GM18505 (cell line): ENCODE data around the gene LRTM2.

ENCODE experiments used
- ATAC-seq: cut with Tn5 transposase; IDR thresholded peaks from one replicate; pipeline ENCODE4 v1.9.1; 2021; ENCODE audit not compliant: unreplicated experiment
- POLR2A ChIP-seq: IDR thresholded peaks from 4 replicates; pipeline ENCODE4 v1.6.1; 2011; ENCODE audit warnings: borderline replicate concordance; ENCODE audit not compliant: insufficient read depth, insufficient read length; ENCODE audit errors: extremely low read depth

LRTM2 gene

DNA sequence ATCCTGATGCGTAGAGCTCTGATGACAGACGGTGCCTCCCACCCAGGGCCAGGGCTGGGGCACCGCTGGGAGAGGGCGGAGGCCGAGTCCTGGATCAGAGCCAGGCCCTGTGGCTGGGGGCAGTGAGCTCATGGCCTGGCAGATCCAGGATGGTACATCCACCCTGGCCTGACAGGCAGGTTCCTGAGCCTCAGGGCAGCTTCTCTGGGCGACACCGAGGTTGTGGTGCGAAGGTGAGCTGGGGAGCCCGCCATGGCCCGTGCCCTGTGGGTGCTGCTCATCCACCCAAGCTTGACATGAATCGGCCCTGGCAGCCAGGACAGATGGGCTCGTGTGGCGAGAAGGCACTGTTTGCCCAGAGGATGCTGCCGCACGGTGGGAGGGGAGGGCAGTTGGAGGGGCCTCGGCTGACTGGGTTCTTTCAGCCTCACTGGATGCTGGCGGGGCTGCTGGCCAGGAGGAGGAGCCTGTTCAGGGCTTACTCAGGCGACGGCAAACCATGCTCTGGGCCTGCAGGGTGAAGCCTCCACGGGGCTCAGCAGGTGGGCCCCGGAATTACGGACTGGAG lies 16.6 kb downstream of the LRTM2 start:
- TF ChIP-seq POLR2A, result no peak
- ATAC-seq, result no peak

DNA sequence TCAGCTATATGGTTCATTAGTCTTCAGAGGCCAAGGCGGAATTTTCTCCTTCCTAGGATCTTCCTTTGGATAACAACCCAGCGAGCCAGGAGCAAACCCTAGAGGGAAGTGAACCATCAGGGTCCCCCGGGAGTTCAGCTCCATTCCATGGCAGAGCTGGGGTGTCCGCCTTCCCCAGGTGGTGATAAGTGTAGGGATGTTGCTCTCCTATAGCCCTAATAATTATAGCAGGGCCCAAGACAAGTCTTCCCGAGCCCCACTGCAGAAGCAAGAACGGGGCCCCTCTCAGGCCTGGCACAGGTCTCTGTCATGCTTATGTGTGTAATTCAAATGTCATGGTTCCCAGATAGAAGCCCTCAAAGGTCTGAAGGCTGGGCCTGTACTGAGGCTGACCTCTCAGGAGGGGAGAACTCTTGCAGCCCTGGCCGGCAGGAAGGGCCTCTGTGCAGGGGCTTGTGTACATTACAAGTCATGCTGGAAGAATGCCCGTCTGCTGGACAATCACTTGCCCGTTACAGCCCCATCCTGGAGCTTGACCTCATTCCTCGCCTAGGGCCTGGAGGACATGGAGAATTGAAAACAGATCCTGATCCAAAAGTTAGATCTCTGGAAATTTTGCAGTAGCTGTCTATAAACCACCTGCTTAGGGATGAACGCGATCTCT lies 17.3 kb downstream of the LRTM2 start:
- no peak for TF ChIP-seq POLR2A
- no peak for ATAC-seq

DNA sequence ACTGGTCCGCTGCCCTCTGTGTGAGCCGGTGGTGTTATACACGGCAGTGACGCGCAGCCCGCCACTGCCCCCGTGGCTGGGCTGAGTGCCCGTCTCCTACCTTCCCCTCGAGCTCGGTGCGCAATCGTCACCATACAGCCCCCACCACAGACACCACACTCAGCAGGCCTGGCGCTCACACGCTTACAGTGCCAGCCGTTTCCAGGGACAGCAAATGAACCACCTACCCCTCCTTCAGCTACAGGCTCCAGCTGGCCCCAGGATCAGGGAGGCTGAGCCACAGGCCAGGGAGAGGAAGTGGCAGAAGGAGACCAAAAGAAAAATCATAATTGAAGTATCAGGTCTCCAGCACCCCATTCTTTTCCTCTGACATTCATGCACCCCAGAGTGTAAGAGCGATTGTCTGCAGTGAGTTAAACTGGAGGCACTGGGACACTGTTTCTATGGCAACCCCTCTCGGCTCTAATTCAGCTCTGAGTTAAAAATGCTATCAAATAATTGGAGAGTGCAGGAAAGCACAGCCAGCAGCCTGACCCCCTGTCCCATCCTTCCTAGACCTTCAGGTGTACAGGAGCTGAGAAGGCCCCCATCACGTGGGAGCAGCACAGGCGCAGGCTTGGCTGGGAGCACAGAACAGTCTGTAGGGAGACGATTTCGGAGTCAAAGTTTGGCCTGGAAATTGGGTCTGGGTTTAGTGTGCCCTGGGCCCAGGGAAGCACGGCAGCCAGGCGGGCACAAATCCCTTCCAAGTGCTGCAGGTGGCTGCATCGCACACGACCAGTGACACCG lies 18.0 kb downstream of the LRTM2 start:
- TF ChIP-seq POLR2A, result no peak
- no peak for ATAC-seq

DNA sequence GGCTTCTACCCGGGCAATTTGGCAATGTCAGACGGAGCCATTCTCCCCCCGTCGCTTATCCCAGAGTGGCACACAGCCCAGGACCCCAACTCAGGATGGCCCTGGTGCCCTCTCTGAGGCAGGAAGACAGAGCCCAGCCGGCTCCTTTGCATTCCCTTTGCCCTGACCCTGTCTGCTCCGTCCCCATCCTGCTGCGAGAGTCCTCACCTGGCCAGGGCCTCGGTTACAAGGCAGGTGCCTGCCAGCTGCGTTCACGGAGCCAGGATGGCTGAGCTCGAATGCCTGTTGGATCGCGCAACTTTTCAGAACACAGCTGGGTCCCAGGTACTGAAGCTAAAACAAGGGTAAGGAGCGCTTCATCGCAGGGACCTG lies 18.6 kb downstream of the LRTM2 start:
- no peak for ATAC-seq
- TF ChIP-seq POLR2A, result no peak

DNA sequence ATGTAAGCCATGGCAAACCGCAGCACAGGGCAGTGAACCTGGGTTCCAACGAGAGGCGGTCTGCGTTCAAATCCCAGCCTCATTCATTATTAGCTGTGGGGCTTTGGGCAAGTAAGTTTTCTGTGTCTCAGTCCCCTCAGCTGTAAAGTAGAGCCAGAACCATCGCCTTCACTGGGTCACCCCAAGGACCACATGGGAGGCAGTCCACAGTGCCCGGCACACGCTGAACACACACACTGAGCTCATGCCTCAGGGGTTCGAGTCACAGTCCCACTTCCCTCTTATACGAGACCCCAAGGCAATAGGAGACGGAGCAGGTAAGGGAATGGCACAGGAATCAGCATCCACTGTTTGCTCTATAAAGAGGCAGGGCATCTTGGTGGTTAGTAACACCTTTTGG lies 19.1 kb downstream of the LRTM2 start:
- ATAC-seq, result no peak
- TF ChIP-seq POLR2A, result no peak

DNA sequence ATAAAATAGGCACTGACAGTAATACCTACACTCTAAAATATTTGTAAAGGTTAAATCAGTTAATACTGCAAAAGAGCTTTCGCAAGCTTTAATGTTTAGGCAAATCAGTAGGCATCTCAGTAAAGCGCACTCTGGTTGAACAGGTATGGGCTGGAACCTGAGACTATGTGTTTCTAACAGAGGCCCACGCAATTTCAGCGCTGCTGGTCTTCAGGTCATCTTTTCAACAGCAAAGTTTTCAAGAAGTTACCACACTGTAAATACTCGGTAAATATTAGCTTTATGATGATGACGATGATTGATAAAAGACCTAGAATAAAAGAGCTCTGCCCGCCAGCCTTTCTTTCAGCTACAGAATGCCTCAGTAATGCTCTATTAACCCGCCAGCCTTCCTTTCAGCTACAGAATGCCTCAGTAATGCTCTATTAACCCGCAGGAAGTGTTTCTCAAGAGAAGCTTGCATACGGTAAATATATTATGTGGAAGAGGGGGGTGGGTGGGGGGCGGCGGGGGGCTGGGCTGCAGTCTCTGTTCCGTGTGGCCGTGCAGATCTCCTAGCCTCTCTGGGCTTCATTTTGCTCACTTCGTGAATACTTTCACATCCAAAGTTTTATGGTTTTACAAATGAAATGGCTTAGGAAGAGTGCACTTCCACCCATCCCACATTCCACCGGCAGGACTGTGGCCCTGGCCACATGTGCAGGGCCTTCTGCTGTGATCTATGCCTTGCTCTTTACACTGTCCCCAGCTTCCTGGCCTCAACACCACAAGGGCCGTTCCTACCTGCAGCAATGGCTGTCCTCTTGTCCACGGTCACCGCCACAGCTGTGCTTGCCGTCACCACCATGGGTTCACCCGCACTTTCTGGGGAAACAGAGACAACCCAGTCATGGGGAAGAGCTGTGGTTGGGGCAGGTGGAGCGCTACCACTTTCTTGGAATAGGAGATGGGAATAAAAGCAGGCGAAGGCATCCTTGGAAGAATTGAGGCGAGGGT lies 19.9 kb downstream of the LRTM2 start:
- no peak for ATAC-seq
- TF ChIP-seq POLR2A, result no peak

DNA sequence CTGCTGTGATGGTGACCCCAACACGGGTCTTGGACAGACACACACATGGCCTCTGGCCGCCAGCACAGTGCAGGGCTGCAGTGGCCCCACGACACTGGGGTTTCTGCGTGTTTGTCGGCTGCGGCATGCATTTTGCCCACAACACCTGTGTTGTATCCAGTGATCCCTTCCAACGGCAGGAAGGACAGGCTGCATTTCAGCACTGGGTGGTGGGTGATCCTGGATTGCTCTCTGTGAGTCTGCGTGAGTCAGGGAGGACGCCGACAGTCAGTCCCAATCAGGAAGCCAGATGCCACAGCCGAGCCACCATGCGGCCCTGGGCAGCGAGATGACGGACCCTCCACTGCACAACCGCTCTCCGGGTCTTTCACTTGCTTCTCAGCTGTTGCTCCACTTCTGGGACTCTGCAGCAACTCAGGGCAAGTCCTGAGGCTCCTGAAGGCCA lies 20.6 kb downstream of the LRTM2 start:
- no peak for TF ChIP-seq POLR2A
- ATAC-seq, result no peak

DNA sequence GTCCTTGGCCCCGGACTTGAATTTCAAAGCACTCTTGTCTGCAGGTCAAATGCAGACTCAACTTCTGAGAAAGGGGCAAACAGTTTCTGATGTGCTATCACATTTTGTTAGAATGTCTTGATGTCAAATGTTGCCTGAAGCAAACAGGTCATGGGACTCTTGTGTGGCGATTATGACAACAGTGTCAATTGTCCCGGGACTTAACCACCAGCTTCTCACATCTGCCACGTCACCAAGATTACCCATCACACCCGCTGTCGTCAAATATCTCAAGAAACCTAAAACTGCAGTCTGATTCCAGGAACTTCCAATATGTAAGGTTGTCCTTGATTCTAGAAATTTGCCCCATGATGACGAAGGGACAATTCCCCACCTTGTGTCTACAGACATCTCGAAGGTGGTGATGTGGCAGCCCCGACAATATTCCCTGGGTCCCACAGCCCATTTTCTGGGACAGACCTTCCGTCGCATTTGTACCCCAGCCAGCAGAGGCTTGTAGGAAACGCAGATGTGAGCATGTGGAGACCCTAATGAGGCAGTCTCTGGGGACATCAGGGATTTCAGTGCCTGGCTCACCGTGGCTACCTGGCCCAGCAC lies 21.3 kb downstream of the LRTM2 start:
- ATAC-seq, result no peak
- TF ChIP-seq POLR2A, result no peak

DNA sequence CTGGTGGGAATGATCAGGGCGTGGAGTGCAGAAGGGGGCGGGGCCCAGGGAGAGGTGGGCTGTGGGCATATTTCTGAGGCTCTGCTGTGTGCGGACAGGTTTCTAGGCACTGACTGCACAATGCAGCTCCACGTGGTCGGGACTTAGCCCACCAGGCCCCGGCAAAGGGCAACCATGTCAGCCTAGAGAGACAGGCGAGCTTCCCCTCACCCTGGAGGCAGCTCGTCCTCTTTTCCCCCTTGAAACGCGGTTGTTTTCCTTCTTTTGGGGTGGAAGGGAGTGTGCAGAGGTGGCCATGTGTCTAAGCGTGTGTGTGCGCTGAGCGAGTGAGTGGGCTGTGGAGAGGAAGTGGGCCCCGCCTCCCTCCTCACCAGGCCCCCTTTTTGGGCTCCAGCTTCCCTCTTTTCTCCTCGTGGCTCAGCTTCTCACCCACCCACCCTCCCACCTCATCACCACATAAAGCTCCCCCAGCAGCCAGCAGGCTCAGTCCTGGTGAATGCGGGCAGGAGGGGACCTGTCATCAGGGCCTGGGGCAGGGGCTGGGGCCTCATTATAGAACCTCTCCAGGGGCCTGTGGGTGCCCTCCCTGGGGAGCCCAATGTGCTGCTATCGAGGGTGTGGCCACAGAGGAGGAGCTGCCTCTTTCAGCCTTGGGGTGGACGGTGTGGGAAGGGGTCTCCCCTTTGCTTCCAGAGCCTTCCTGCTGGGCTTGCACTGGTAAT lies 22.0 kb downstream of the LRTM2 start:
- no peak for ATAC-seq
- no peak for TF ChIP-seq POLR2A

DNA sequence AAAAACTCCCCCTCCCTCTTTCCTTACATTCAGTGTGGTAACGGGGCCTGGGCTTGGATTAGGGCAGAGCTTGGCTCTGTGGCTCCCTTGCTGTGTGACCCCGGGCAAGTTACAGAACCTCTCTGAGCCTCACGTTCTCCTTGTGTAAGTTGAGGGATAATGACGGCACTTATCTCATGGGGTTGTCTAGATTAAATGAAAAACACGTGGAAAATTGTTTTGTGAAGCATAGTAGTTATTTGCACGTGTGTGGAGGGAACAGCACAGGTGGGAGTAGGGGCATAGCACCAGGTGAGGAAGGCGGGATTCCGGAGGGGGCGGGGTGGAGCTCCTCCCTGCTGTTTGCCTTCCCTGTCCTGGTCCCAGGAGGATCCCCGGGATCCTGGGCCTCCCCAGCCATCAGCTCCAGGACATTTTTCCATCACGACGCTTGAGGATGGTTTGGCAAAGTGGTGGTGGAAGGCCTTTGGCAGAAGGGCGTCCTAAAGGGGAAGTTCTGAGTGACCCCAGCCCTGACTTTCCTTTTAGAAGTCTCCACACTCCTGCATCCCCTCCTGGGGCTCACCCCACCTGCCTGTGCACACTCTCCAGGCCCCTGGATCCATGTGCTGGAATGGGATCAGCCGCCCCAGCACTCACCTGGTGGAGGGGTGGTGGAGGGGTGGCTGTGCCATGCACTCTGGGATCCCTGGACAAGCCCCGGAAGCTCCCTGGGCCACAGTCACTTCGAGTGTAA lies 22.7 kb downstream of the LRTM2 start:
- TF ChIP-seq POLR2A, result no peak
- ATAC-seq, result no peak

DNA sequence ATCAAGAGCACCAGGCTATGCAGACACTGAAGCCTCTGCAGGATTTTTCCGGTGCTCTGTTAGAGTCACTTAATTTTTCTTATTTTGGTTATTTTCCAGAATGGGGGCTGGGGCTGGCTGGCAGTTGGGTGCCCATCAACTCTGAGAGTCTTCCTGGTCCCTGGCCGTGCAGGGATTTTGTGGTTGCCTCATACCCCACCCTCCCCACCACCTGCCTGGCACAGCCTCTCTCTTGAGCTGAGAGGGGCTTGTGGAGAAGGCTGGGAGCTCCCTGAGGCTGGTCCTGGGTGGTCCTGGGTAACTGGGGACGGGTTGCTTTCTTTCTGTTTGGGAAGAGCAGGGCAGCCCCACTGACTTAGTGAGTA lies 23.3 kb downstream of the LRTM2 start:
- ATAC-seq, result no peak
- TF ChIP-seq POLR2A, result no peak
